Cardiac fibroblast (primary cell): ENCODE measurements around the gene ROBO1.

ENCODE experiments used
- DNase-seq, 2 donors: peaks; one replicate each; pipeline versions ENCODE4 v3.0.0 to v3.0.0-alpha.2; 2010; ENCODE audit warnings: low read depth in 2 of 2
- H3K4me3 ChIP-seq, 2 donors: replicated peaks in 1 of 2; 1 replicate in 1 of 2; 2 replicates in 1 of 2; pipeline ENCODE4 v1.5.1; 2011; ENCODE audit warnings: low read depth in 2 of 2, low read length in 2 of 2, mild to moderate bottlenecking in 2 of 2, moderate library complexity in 1 of 2
- CTCF ChIP-seq: IDR thresholded peaks from one replicate; pipeline ENCODE4 v1.5.1; 2011; ENCODE audit warnings: low read depth, mild to moderate bottlenecking, low read length, inconsistent platforms

The ROBO1 gene

GRCh38 chr3:79385211-79385610, 382.6 kb downstream of the ROBO1 start:
- TF ChIP-seq CTCF: no peak
- no peak overlapping the region for H3K4me3 ChIP-seq
- DNase-seq: no peak

- peak overlapping the region in 1 of 2 donors; percentile 2 for H3K4me3 ChIP-seq
- DNase-seq: peak; percentile 74 to 79
- no peak for TF ChIP-seq CTCF
These were observed 384.3 kb downstream of the ROBO1 start for GRCh38 chr3:79383402-79384012.

GRCh38 chr3:79380581-79380980, 387.2 kb downstream of the ROBO1 start:
- H3K4me3 ChIP-seq: no peak overlapping the region
- TF ChIP-seq CTCF: no peak
- DNase-seq: peak in 1 of 2 donors; percentile 40

GRCh38 chr3:79378064-79378463, 389.7 kb downstream of the ROBO1 start:
- no peak for TF ChIP-seq CTCF
- no peak for DNase-seq

GRCh38 chr3:79369306-79369705, 398.5 kb downstream of the ROBO1 start:
- H3K4me3 ChIP-seq: no peak overlapping the region
- DNase-seq: peak; percentile 18 to 50

More at GRCh38 chr3:79378064-79378463, 389.7 kb downstream of the ROBO1 start:
- no peak overlapping the region for H3K4me3 ChIP-seq

GRCh38 chr3:79368403-79368802, 399.4 kb downstream of the ROBO1 start:
- TF ChIP-seq CTCF: no peak
- no peak for DNase-seq
- H3K4me3 ChIP-seq: no peak overlapping the region

More at GRCh38 chr3:79369306-79369705, 398.5 kb downstream of the ROBO1 start:
- peak; percentile 43 for TF ChIP-seq CTCF

GRCh38 chr3:79367803-79368202, 400.0 kb downstream of the ROBO1 start:
- no peak for TF ChIP-seq CTCF
- no peak overlapping the region for H3K4me3 ChIP-seq
- DNase-seq: peak in 1 of 2 donors; percentile 39
